WTC11 (cell line): ENCODE results near the gene TMEM80. TPM values are rescaled to one million over a fixed set of nuclear protein-coding genes. Genes with fewer than 3 reads are reported as not detected.

Experiments
- ATAC-seq: fragments of 200-7000 bp; cut with Tn5 transposase; 2 replicates; pipeline ENCODE4 v1.10.0; 2021; ENCODE audit warnings: mild to moderate bottlenecking, moderate library complexity
- CTCF ChIA-PET: fragments of 300-600 bp; sonication (Branson Sonifier 250); formaldehyde crosslinking; loops from one replicate; lab custom pipeline; 2021; ENCODE audit warnings: antibody characterized with exemption; lab: Charles Lee
- POLR2A ChIA-PET: fragments of 350-600 bp; sonication (Branson Sonifier 250); formaldehyde crosslinking; loops from one replicate; lab custom pipeline; 2021; ENCODE audit warnings: antibody characterized with exemption; lab: Charles Lee
- DNase-seq: peaks from one replicate; pipeline ENCODE4 v3.0.0; 2021; ENCODE audit warnings: low spot score
- H3K27ac Mint-ChIP-seq: 2 replicates; pipeline ENCODE4 v1.8.0; 2021; ENCODE audit warnings: mixed read lengths
- H3K27me3 Mint-ChIP-seq: 2 replicates; pipeline ENCODE4 v1.8.0; 2021; ENCODE audit warnings: low read depth, mild to moderate bottlenecking, moderate library complexity, mixed read lengths
- H3K36me3 Mint-ChIP-seq: 2 replicates; pipeline ENCODE4 v1.8.0; 2021; ENCODE audit warnings: mixed read lengths
- H3K4me1 Mint-ChIP-seq: 2 replicates; pipeline ENCODE4 v1.8.0; 2022; ENCODE audit warnings: mixed read lengths
- H3K4me3 Mint-ChIP-seq: 2 replicates; pipeline ENCODE4 v1.8.0; 2021; ENCODE audit warnings: mild to moderate bottlenecking, moderate library complexity, mixed read lengths
- H3K9me3 Mint-ChIP-seq: 2 replicates; pipeline ENCODE4 v1.8.0; 2021; ENCODE audit warnings: mixed read lengths
- CREB1 ChIP-seq: sonication (generic); formaldehyde crosslinking; IDR thresholded peaks from 2 replicates; pipeline ENCODE4 v1.8.0; 2023; ENCODE audit warnings: mild to moderate bottlenecking, missing genetic modification reagents
- ELF4 ChIP-seq: sonication (generic); formaldehyde crosslinking; IDR thresholded peaks from 2 replicates; pipeline ENCODE4 v1.8.1; 2022; ENCODE audit warnings: low read depth, mild to moderate bottlenecking, moderate library complexity, missing genetic modification reagents
- ESRRA ChIP-seq: sonication (generic); formaldehyde crosslinking; IDR thresholded peaks from 2 replicates; pipeline ENCODE4 v1.8.1; 2022; ENCODE audit warnings: mild to moderate bottlenecking, missing genetic modification reagents, borderline replicate concordance
- FOXP1 ChIP-seq: sonication (generic); formaldehyde crosslinking; IDR thresholded peaks from 2 replicates; pipeline ENCODE4 v1.8.0; 2022; ENCODE audit warnings: missing genetic modification reagents, mild to moderate bottlenecking, moderate library complexity, borderline replicate concordance
- SMAD3 ChIP-seq: sonication (generic); formaldehyde crosslinking; IDR thresholded peaks from 2 replicates; pipeline ENCODE4 v1.8.0; 2022; ENCODE audit warnings: missing genetic modification reagents, mild to moderate bottlenecking, borderline replicate concordance
- SMAD4 ChIP-seq: sonication (generic); formaldehyde crosslinking; IDR thresholded peaks from 2 replicates; pipeline ENCODE4 v1.8.0; 2022; ENCODE audit warnings: mild to moderate bottlenecking, missing genetic modification reagents
- SOX15 ChIP-seq: fragments of 250-450 bp; sonication (Bioruptor Pico); IDR thresholded peaks from 2 replicates; pipeline ENCODE4 v1.9.0; 2021; ENCODE audit warnings: mild to moderate bottlenecking
- ZNF121 ChIP-seq: sonication (generic); formaldehyde crosslinking; IDR thresholded peaks from 2 replicates; pipeline ENCODE4 v1.8.0; 2023; ENCODE audit warnings: missing genetic modification reagents
- ZNF138 ChIP-seq: sonication (generic); formaldehyde crosslinking; conservative IDR thresholded peaks from 2 replicates; pipeline ENCODE4 v1.8.1; 2022; ENCODE audit warnings: mild to moderate bottlenecking, moderate library complexity, missing genetic modification reagents
- ZNF263 ChIP-seq: sonication (generic); formaldehyde crosslinking; IDR thresholded peaks from 2 replicates; pipeline ENCODE4 v1.8.1; 2022; ENCODE audit warnings: low read depth, mild to moderate bottlenecking, moderate library complexity, missing genetic modification reagents
- total RNA-seq: library from RNA; stranded (reverse); gene quantifications from 3 replicates; pipeline ENCODE4 v1.2.3, GENCODE V29; 2021
- TF ChIP-seq, protein P1 (sequence below): fragments of 250-450 bp; sonication (Bioruptor Pico); IDR thresholded peaks from 2 replicates; pipeline ENCODE4 v1.9.0; 2021; ENCODE audit warnings: mild to moderate bottlenecking, borderline replicate concordance
- TF ChIP-seq, protein P2 (sequence below): fragments of 250-450 bp; sonication (Bioruptor Pico); IDR thresholded peaks from 2 replicates; pipeline ENCODE4 v1.9.0; 2021; ENCODE audit warnings: mild to moderate bottlenecking
- TF ChIP-seq, protein P3 (sequence below): fragments of 250-450 bp; sonication (Bioruptor Pico); IDR thresholded peaks from 2 replicates; pipeline ENCODE4 v1.8.0; 2021; ENCODE audit warnings: mild to moderate bottlenecking
- TF ChIP-seq, protein P4 (sequence below): sonication (generic); formaldehyde crosslinking; IDR thresholded peaks from 2 replicates; pipeline ENCODE4 v1.8.1; 2023; ENCODE audit warnings: mild to moderate bottlenecking, moderate library complexity, missing genetic modification reagents
- TF ChIP-seq, protein P5 (sequence below): sonication (generic); formaldehyde crosslinking; IDR thresholded peaks from 2 replicates; pipeline ENCODE4 v1.8.1; 2022; ENCODE audit warnings: missing genetic modification reagents, borderline replicate concordance
- TF ChIP-seq, protein P6 (sequence below): sonication (generic); formaldehyde crosslinking; IDR thresholded peaks from 2 replicates; pipeline ENCODE4 v1.8.1; 2022; ENCODE audit warnings: low read depth, missing genetic modification reagents, borderline replicate concordance
- TF ChIP-seq, protein P7 (sequence below): sonication (generic); formaldehyde crosslinking; IDR thresholded peaks from 2 replicates; pipeline ENCODE4 v1.8.0; 2022; ENCODE audit warnings: mild to moderate bottlenecking, missing genetic modification reagents
- TF ChIP-seq, protein P8 (sequence below): sonication (generic); formaldehyde crosslinking; IDR thresholded peaks from 2 replicates; pipeline ENCODE4 v1.8.1; 2022; ENCODE audit warnings: mild to moderate bottlenecking, missing genetic modification reagents, moderate library complexity, borderline replicate concordance
- TF ChIP-seq, protein P9 (sequence below): sonication (generic); formaldehyde crosslinking; IDR thresholded peaks from 2 replicates; pipeline ENCODE4 v1.8.1; 2022; ENCODE audit warnings: low read depth, mild to moderate bottlenecking, moderate library complexity, missing genetic modification reagents, borderline replicate concordance
- TF ChIP-seq, protein P10 (sequence below): fragments of 250-450 bp; sonication (Bioruptor Pico); IDR thresholded peaks from 2 replicates; pipeline ENCODE4 v1.9.0; 2021; ENCODE audit warnings: moderate library complexity, mild to moderate bottlenecking, inconsistent platforms, borderline replicate concordance

The TMEM80 gene
- total RNA-seq, 1 experiment from 2014 or later: 23.4 TPM

DNA sequence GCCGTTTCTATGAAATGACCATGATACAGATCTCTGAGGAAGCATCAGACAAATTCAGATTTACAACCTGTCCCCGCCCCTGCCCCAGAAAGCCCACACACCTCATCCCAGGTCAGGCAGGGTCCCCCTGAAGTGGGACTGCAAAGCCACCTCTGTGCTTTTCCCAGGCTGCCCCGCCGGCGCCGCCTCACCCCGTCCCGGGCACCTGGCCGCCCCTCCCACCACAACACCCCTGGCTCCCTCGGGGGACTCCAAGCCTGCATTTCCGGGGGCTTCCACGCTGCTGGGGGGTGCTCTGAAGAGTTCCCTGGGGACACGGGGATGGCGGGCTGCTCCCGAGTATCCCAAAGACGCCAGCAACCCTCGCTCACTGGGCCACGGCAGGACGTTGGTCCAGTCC lies 35.3 kb upstream of the TMEM80 start (continued):
- TF ChIP-seq, protein P1, sequence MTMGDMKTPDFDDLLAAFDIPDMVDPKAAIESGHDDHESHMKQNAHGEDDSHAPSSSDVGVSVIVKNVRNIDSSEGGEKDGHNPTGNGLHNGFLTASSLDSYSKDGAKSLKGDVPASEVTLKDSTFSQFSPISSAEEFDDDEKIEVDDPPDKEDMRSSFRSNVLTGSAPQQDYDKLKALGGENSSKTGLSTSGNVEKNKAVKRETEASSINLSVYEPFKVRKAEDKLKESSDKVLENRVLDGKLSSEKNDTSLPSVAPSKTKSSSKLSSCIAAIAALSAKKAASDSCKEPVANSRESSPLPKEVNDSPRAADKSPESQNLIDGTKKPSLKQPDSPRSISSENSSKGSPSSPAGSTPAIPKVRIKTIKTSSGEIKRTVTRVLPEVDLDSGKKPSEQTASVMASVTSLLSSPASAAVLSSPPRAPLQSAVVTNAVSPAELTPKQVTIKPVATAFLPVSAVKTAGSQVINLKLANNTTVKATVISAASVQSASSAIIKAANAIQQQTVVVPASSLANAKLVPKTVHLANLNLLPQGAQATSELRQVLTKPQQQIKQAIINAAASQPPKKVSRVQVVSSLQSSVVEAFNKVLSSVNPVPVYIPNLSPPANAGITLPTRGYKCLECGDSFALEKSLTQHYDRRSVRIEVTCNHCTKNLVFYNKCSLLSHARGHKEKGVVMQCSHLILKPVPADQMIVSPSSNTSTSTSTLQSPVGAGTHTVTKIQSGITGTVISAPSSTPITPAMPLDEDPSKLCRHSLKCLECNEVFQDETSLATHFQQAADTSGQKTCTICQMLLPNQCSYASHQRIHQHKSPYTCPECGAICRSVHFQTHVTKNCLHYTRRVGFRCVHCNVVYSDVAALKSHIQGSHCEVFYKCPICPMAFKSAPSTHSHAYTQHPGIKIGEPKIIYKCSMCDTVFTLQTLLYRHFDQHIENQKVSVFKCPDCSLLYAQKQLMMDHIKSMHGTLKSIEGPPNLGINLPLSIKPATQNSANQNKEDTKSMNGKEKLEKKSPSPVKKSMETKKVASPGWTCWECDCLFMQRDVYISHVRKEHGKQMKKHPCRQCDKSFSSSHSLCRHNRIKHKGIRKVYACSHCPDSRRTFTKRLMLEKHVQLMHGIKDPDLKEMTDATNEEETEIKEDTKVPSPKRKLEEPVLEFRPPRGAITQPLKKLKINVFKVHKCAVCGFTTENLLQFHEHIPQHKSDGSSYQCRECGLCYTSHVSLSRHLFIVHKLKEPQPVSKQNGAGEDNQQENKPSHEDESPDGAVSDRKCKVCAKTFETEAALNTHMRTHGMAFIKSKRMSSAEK (CRISPR knock-in tag): no peak
- TF ChIP-seq, protein P2, sequence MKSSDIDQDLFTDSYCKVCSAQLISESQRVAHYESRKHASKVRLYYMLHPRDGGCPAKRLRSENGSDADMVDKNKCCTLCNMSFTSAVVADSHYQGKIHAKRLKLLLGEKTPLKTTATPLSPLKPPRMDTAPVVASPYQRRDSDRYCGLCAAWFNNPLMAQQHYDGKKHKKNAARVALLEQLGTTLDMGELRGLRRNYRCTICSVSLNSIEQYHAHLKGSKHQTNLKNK (CRISPR knock-in tag): no peak
- TF ChIP-seq ZNF138 (CRISPR knock-in tag) (no peak), ELF4 (CRISPR knock-in tag) (no peak)
- TF ChIP-seq, protein P3, sequence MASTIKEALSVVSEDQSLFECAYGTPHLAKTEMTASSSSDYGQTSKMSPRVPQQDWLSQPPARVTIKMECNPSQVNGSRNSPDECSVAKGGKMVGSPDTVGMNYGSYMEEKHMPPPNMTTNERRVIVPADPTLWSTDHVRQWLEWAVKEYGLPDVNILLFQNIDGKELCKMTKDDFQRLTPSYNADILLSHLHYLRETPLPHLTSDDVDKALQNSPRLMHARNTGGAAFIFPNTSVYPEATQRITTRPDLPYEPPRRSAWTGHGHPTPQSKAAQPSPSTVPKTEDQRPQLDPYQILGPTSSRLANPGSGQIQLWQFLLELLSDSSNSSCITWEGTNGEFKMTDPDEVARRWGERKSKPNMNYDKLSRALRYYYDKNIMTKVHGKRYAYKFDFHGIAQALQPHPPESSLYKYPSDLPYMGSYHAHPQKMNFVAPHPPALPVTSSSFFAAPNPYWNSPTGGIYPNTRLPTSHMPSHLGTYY (CRISPR knock-in tag): no peak

DNA sequence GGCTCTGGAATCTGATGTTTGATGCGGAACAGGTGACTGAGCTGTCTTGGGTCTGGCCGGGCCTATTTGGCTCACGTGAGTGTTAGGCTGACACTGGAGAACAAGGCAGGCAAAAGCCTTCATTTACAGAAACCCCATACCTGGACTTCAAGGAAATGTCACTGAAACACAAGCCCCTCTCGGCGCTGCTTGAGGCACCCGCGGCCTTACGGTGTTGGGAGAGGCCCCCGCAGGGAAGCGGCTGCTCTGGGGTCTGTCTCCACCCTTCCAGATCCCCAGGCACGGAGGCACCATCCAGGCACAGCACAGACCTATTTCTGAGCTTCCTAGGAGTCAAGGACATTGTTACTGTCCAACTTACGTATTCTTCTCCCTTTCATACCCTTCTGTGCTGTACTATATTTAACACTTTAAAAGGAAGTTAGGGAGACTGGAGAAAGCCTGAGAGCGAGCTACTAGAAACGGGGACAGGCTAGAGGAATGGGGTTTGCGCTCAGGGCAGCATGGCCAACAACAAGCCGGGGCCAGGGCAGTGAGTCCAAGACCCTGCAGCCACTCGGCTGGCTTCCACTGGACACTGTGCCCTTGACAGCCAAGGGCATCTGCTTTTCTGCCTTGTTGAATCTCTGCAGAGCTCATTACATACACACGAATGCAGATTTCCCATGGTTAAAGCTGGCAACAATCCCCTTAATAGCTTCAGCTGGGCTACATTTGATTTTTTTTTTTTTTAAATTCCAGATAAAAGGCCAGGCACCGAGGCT lies 34.8 kb upstream of the TMEM80 start:
- Mint-ChIP-seq H3K27me3 (no peaks in the 10 kb centered on the region), H3K27ac (no peak overlapping the region), H3K4me1 (no peaks in the 10 kb centered on the region), H3K4me3 (no peak overlapping the region), H3K36me3 (peaks cover 27% of the 10 kb centered on the region), H3K9me3 (0 out of 2 replicates have a peak, but pooled peaks cover 3% of the 10 kb centered on the region)
- ChIA-PET CTCF (interaction anchor here (0.9 kb wide), 2 partner anchors 35 to 66 kb away, joined by 3 read pairs; partner anchors contain the start of gene TMEM80), POLR2A (no interaction called here)
- ATAC-seq (no peak), DNase-seq (no peak)
- TF ChIP-seq, protein P4, sequence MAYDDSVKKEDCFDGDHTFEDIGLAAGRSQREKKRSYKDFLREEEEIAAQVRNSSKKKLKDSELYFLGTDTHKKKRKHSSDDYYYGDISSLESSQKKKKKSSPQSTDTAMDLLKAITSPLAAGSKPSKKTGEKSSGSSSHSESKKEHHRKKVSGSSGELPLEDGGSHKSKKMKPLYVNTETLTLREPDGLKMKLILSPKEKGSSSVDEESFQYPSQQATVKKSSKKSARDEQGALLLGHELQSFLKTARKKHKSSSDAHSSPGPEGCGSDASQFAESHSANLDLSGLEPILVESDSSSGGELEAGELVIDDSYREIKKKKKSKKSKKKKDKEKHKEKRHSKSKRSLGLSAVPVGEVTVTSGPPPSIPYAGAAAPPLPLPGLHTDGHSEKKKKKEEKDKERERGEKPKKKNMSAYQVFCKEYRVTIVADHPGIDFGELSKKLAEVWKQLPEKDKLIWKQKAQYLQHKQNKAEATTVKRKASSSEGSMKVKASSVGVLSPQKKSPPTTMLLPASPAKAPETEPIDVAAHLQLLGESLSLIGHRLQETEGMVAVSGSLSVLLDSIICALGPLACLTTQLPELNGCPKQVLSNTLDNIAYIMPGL: no peak
- TF ChIP-seq SMAD3 (CRISPR knock-in tag) (no peak), ZNF263 (CRISPR knock-in tag) (no peak), ZNF121 (no peak), SMAD4 (CRISPR knock-in tag) (no peak), FOXP1 (CRISPR knock-in tag) (no peak), SOX15 (no peak), ESRRA (CRISPR knock-in tag) (no peak), CREB1 (CRISPR knock-in tag) (no peak)
- TF ChIP-seq, protein P5, sequence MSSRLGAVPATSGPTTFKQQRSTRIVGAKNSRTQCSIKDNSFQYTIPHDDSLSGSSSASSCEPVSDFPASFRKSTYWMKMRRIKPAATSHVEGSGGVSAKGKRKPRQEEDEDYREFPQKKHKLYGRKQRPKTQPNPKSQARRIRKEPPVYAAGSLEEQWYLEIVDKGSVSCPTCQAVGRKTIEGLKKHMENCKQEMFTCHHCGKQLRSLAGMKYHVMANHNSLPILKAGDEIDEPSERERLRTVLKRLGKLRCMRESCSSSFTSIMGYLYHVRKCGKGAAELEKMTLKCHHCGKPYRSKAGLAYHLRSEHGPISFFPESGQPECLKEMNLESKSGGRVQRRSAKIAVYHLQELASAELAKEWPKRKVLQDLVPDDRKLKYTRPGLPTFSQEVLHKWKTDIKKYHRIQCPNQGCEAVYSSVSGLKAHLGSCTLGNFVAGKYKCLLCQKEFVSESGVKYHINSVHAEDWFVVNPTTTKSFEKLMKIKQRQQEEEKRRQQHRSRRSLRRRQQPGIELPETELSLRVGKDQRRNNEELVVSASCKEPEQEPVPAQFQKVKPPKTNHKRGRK (CRISPR knock-in tag): no peak
- TF ChIP-seq, protein P6, sequence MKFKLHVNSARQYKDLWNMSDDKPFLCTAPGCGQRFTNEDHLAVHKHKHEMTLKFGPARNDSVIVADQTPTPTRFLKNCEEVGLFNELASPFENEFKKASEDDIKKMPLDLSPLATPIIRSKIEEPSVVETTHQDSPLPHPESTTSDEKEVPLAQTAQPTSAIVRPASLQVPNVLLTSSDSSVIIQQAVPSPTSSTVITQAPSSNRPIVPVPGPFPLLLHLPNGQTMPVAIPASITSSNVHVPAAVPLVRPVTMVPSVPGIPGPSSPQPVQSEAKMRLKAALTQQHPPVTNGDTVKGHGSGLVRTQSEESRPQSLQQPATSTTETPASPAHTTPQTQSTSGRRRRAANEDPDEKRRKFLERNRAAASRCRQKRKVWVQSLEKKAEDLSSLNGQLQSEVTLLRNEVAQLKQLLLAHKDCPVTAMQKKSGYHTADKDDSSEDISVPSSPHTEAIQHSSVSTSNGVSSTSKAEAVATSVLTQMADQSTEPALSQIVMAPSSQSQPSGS (CRISPR knock-in tag): no peak
- TF ChIP-seq, protein P7, sequence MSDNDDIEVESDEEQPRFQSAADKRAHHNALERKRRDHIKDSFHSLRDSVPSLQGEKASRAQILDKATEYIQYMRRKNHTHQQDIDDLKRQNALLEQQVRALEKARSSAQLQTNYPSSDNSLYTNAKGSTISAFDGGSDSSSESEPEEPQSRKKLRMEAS (CRISPR knock-in tag): no peak
- TF ChIP-seq, protein P8, sequence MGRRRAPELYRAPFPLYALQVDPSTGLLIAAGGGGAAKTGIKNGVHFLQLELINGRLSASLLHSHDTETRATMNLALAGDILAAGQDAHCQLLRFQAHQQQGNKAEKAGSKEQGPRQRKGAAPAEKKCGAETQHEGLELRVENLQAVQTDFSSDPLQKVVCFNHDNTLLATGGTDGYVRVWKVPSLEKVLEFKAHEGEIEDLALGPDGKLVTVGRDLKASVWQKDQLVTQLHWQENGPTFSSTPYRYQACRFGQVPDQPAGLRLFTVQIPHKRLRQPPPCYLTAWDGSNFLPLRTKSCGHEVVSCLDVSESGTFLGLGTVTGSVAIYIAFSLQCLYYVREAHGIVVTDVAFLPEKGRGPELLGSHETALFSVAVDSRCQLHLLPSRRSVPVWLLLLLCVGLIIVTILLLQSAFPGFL (CRISPR knock-in tag): no peak
- TF ChIP-seq, protein P9, sequence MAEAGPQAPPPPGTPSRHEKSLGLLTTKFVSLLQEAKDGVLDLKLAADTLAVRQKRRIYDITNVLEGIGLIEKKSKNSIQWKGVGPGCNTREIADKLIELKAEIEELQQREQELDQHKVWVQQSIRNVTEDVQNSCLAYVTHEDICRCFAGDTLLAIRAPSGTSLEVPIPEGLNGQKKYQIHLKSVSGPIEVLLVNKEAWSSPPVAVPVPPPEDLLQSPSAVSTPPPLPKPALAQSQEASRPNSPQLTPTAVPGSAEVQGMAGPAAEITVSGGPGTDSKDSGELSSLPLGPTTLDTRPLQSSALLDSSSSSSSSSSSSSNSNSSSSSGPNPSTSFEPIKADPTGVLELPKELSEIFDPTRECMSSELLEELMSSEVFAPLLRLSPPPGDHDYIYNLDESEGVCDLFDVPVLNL (CRISPR knock-in tag): no peak
- TF ChIP-seq, protein P10, sequence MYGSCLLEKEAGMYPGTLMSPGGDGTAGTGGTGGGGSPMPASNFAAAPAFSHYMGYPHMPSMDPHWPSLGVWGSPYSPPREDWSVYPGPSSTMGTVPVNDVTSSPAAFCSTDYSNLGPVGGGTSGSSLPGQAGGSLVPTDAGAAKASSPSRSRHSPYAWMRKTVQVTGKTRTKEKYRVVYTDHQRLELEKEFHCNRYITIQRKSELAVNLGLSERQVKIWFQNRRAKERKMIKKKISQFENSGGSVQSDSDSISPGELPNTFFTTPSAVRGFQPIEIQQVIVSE (CRISPR knock-in tag): no peak
